ENCODE data around the gene BEST1. TPM values are rescaled to one million over a fixed set of nuclear protein-coding genes. Genes with fewer than 3 reads are reported as not detected.
"Not testable (repeated sequence)": the region's sequence is repeated elsewhere in the genome, so short reads cannot be mapped to it uniquely, and the experiment has no call there.

Gene BEST1
- total RNA-seq, 1 donor from 2014 or later: 7.5 TPM

DNA sequence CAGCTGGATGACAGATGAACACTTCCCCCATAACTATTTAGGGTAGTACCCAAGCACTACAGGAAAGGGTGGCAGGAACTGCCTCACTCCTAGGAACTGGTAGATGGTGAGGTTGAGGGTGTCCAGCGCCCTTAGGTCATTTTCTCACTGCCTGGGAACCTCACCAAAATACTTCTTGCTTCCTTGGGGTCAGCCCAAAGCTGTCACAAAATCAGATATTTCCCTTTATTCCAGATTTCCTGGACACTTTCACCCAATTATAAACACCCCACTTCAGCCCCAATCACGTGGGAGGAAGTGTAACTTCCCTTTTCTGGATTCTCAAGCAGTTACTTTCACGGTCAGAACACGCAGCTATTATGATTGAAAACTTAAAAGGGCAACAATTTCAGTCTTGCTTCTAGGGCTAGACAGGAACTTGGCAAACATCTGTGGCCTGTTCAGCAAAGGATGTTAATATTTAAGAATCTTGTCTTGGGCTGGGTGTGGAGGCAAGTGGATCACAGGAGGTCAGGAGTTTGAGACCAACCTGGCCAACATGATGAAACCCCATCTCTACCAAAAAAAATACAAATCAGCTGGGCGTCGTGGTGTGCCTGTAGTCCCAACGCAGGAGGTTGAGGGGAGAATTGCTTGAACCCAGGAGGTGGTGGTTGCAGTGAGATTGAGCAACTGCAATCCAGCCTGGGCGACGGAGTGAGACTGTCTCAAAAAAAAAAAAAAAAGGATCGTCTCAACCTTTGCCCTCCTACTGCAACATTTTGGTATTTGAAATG, 13.3 kb downstream of the BEST1 start:
- DNase-seq (ENCODE audit: low spot score): peak; percentile 43

GRCh38 chr11:61964058-61964665, 14.0 kb downstream of the BEST1 start:
- DNase-seq (ENCODE audit: low spot score): no peak

- not testable (repeated sequence) for DNase-seq (ENCODE audit: low spot score)
These were observed 14.6 kb downstream of the BEST1 start for GRCh38 chr11:61964666-61965271.

DNA sequence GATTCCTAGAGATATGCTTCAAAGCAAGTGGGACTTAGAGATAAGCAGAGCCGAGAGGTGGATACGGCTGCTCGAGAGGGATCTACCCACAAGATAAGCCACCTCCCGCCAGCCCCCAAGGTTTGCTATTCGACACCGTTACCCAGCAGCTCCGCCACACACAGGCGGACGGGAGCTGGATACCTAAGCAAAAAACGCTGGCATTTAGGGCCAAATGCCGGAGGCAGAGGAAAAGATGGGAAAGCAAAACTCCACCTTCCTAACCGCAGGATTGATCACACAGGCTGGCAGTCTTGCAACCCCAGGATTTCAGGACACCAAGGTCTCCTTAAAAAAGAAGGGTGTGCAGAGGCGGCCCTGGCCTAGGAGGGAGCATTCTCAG, 16.6 kb downstream of the BEST1 start:
- peak; percentile 55 for DNase-seq (ENCODE audit: low spot score)

DNA sequence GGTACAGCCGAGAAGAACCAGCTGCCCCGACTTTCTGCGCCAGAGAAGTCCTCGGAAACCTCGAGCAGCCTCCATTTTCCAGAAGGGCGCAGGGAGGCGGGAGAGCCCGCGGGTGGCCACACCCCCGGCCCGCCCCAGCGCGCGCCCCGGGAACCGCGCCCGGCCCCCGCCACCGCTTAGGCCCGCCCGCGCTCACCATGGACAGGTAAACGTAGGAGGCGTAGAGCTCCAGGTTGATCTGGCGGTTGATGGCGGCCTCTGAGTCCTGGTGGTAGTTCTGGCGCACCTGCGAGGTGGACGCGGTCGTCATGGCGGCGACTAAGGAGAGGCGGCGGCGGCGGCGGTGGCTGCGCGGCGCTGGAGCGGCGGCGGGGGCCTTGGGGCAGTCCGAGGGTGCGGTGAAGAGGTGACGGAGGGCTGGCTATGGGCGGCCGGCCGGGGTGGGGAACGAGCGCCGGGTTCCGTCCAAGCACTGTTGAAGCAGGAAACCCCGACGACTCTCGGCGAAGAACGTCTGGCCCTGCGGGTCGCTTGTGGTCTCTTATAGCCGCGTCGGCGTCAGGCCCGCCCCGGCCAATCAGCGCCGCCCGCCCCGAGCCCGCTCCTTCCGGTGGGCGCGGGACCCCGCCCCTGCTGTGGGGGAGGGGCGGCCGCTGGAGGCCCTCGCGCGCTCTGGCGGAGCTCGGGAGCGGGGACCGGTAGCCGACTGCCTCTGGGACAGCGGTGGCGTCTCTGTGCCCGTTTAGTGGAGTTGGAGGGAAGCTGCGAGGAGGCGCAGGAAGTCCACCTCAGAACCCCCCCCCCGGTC, 17.2 kb downstream of the BEST1 start, which contains the start of gene FTH1:
FTH1 (minus strand) TSS at position 519 of the 808 bp plus-strand sequence; CDS start at position 310, 209 bp downstream.
- DNase-seq (ENCODE audit: low spot score): peak; percentile 92

GRCh38 chr11:61967924-61968757, 18.0 kb downstream of the BEST1 start:
- peak; percentile 62 for DNase-seq (ENCODE audit: low spot score)

GRCh38 chr11:61968758-61969390, 18.7 kb downstream of the BEST1 start:
- DNase-seq (ENCODE audit: low spot score): no peak

DNA sequence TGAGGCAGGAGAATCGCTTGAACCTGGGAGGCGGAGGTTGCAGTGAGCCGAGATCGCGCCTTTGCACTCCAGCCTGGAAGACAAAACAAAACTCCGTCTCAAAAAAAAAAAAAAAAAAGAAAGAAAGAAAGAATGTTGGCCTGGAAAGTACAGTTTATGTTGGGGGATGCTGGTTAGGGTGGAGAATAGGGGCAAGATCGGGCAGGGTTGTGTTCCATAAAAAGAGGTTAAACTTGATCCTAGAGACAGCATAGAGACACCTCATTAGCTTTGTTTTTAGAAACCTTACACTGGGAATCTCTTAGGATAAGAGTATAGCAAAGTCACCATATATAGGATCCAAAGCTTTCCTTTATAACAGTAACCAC, 19.2 kb downstream of the BEST1 start:
- DNase-seq (ENCODE audit: low spot score): no peak

DNA sequence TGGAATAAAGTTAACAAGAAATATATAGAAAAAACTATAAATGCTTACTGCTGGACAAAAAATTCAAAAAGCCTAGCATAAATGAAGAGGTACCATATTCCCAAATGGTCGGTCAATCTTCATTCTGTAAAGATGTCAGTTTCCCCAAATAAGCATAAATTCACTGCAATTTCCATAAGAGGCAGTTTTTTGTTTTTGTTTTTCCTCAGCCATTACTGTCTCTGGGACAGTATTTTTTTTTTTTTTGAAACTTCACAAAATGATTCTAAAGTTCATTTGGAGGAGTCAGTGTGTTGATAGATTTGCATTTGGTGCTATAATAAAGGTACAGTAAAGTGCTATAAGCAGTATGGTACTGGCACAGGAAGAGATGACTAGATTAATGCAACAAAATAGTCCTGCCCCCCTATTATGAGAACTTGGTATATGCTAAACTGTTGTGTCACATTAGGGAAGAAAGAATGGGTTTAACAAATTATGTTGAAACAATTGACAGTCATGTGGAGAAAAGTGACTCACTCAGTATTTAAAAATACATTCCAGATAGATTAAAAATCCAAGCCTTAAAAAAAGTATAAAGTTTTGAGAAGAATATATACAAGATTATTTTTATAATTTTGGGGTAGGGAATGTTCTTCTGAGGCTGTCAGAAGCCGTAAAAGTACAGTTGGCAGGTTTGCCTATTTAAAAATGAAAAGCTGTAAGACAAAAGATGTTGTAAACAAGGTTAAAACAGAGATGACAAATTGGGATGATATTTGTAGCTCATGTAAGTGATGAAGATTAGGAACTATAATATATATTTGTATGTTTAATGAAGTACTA, 19.9 kb downstream of the BEST1 start:
- no peak for DNase-seq (ENCODE audit: low spot score)

GRCh38 chr11:61971248-61972111, 21.3 kb downstream of the BEST1 start:
- DNase-seq (ENCODE audit: low spot score): peak; percentile 98

DNA sequence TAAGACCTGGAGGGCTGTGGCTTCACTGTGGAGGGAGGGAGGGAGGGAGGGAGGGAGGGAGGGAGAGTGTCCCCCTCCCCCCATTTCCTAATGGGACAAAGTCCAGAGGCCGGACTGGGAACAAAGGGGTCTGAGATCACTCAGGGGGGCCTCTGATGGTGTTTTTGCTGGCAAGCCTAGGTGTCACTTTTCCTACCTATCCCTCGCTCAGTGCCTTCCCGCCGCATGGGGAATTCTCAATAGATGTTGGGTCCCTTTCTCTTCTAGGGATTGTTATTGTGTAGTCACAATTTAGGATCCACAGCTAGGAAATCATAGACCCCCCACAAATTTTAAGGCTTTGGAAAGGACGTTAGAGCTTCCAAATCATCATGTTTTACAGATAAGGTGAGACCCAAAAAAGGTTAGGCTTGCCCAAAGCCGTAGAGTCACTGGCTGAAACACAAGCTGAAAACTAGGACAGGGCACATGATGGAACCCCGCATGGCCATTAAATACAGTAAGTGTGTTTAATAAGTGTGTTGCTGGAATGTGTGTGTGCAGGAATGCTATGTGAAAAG, 22.0 kb downstream of the BEST1 start:
- no peak for DNase-seq (ENCODE audit: low spot score)

GRCh38 chr11:61972672-61973475, 22.7 kb downstream of the BEST1 start:
- peak; percentile 88 for DNase-seq (ENCODE audit: low spot score)

DNA sequence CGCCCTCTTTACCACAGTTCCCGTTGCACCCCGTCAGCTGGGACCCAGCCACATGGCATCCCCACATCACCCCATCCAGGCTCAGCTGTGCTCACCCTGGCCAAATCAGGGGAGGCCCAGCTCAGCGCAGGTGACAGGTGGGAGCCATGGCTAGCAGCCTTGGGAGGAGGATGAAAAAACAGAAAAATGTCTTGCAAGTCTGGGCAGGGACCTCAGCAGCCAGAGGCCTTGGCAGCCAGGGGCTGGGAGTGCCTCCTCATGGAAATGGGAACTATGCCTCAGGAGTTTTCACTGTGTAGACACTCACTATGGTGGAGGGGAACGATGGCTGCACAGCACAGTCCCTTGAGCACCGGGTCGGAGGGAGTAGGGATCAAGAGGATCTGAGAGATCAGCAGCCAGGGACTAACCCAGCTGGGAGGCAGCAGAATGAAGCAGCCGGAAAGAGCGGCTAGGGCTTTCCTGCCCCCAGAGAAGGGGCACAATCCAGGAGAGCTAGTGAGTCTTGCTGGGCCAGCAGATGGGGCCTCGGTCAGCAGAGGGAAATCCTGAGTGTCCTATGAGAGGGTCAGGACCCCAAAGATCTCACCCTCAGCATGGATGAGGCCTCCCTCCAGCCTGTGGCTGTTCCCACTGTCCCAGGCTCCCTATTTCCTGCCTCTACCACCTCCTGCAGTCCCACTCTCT, 23.5 kb downstream of the BEST1 start:
- peak; percentile 57 for DNase-seq (ENCODE audit: low spot score)

DNA sequence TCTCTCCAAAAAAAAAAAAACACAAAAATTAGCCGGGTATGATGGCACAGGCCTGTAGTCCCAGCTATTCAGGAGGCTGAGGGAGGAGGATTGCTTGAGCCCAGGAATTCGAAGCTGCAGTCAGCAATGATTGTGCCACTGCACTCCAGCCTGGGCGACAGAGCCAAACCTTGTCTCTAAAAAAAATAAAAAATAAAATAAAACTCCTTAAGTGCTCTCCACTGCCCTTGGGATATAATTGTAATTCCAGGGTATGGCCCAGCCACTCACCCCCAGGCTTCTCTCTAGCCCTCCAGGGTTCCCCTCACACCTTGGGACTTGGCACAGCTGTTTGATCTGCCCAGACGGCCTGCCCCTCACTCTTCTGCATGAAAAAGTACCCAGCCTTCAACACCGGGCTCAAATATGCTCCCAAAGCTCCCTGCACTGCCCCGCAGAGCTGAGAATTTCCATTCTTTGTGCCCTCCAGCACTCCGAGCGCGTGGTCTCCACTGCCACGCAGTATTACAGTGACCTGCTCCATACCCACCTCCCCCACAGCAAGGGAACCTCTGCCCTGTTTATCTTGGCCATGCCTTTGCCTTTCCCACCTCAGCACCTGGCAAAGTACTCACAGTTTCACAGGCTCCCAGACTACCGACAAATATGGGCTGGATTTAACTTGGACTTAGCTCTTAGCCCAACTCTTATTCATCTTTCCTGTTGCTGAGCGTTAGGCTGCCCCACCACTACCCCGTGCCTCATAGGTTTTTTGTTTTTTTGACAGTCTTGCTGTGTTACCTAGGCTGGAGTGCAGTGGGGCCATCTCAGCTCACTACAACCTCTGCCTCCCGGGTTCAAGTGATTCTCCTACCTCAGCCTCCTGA, 24.8 kb downstream of the BEST1 start:
- no peak for DNase-seq (ENCODE audit: low spot score)

DNA sequence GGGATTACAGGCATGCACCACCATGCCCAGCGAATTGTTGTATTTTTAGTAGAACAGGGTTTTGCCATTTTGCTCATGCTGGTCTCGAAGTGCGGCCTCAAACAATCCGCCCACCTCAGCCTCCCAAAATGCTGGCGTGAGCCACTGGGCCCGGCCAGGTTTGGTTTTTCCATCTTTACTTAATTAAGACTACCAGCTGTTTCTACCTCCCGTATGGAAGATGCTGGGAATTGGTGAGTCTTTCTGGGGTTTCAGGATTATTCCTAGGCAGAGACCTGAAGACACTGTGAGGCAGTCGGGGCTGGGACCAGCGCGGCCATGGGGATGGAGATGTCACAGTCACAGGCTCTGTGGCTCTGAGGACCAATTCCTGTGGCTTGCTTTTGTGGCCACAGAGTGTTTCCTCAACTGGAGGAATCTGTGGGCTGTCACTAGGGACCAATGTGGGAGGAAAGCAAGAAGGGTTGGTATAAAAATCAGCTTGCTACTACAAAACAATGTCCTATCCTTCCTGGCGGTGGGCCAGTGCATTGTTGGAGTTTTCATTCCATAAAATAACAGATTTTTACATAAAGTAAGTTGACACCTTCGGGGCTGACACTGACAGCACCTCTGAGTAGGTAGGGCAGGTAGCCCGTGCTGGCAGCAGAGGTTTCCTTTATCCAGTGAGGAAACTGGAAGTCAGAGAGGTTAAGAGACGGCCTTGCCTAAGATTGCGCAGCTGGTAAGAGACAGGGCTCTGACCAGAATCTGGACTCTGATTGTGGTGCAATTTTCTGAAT, 25.7 kb downstream of the BEST1 start:
- DNase-seq (ENCODE audit: low spot score): no peak
